PFSK-1 (cell line): Measurements from ENCODE around the gene NFKB1.

Source experiments
- POLR2AphosphoS5 ChIP-seq: IDR thresholded peaks from 2 replicates; pipeline ENCODE4 v1.6.1; 2012; ENCODE audit warnings: low read depth, mild to moderate bottlenecking, control low read depth, low read length, moderate library complexity
- REST ChIP-seq, 2 experiments: IDR thresholded peaks; 2 replicates each; pipeline versions ENCODE4 v1.6.1 to v1.8.0; 2011 to 2012; ENCODE audit warnings: low read depth in 2 of 2, low read length in 2 of 2, control low read depth in 1 of 2, inconsistent platforms in 1 of 2, mild to moderate bottlenecking in 1 of 2, moderate library complexity in 1 of 2; ENCODE audit not compliant: insufficient read depth in 1 of 2
- TAF1 ChIP-seq: IDR thresholded peaks from 2 replicates; pipeline ENCODE4 v1.6.1; 2012; ENCODE audit warnings: low read length, control low read depth, borderline replicate concordance; ENCODE audit not compliant: insufficient read depth

DNA sequence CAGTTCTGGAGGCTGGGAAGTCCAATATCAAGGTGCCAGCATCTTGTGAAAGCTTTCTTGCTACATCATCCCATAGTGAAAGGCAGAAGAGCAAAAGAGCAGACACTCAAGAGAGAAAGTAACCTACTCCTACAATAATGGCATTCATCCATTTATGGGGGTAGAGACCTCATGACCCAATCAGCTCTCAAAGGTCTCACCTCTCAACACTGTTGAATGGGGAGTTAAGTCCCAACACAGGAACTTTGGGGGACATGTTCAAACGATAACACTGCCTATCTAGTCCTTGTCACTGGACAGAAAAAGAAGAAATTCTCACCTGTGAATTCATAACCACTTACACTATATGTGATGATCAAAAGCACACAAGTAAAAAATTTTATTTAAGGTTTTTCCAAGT lies 6.6 kb upstream of the NFKB1 start:
- TF ChIP-seq REST (IDR thresholded peaks at IDR 0.05; ENCODE audit: insufficient read depth in 1 of 2, low read depth in 2 of 2, low read length in 2 of 2) (no peak), POLR2AphosphoS5 (no peak), TAF1 (no peak)
